ENCODE results near the gene TMPRSS13.

GRCh38 chr11:117917591-117918151 lies 11.5 kb downstream of the TMPRSS13 start:
- TF ChIP-seq, protein P1, sequence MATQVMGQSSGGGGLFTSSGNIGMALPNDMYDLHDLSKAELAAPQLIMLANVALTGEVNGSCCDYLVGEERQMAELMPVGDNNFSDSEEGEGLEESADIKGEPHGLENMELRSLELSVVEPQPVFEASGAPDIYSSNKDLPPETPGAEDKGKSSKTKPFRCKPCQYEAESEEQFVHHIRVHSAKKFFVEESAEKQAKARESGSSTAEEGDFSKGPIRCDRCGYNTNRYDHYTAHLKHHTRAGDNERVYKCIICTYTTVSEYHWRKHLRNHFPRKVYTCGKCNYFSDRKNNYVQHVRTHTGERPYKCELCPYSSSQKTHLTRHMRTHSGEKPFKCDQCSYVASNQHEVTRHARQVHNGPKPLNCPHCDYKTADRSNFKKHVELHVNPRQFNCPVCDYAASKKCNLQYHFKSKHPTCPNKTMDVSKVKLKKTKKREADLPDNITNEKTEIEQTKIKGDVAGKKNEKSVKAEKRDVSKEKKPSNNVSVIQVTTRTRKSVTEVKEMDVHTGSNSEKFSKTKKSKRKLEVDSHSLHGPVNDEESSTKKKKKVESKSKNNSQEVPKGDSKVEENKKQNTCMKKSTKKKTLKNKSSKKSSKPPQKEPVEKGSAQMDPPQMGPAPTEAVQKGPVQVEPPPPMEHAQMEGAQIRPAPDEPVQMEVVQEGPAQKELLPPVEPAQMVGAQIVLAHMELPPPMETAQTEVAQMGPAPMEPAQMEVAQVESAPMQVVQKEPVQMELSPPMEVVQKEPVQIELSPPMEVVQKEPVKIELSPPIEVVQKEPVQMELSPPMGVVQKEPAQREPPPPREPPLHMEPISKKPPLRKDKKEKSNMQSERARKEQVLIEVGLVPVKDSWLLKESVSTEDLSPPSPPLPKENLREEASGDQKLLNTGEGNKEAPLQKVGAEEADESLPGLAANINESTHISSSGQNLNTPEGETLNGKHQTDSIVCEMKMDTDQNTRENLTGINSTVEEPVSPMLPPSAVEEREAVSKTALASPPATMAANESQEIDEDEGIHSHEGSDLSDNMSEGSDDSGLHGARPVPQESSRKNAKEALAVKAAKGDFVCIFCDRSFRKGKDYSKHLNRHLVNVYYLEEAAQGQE (IDR thresholded peaks at IDR 0.05; ENCODE audit: borderline replicate concordance): no peak
- TF ChIP-seq SMC3 (conservative IDR thresholded peaks at IDR 0.05; ENCODE audit: poor library complexity): no peak
- no peak for TF ChIP-seq RAD21 (conservative IDR thresholded peaks at IDR 0.05)
- TF ChIP-seq, protein P2, sequence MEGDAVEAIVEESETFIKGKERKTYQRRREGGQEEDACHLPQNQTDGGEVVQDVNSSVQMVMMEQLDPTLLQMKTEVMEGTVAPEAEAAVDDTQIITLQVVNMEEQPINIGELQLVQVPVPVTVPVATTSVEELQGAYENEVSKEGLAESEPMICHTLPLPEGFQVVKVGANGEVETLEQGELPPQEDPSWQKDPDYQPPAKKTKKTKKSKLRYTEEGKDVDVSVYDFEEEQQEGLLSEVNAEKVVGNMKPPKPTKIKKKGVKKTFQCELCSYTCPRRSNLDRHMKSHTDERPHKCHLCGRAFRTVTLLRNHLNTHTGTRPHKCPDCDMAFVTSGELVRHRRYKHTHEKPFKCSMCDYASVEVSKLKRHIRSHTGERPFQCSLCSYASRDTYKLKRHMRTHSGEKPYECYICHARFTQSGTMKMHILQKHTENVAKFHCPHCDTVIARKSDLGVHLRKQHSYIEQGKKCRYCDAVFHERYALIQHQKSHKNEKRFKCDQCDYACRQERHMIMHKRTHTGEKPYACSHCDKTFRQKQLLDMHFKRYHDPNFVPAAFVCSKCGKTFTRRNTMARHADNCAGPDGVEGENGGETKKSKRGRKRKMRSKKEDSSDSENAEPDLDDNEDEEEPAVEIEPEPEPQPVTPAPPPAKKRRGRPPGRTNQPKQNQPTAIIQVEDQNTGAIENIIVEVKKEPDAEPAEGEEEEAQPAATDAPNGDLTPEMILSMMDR (IDR thresholded peaks at IDR 0.05; ENCODE audit: poor library complexity, severe bottlenecking): no peak
- TF ChIP-seq POLR2AphosphoS5 (IDR thresholded peaks at IDR 0.05): no peak
- TF ChIP-seq EZH2 (IDR thresholded peaks at IDR 0.05; ENCODE audit: borderline replicate concordance, insufficient read depth, low read length, poor library complexity, severe bottlenecking): no peak

All from neural cell (in vitro differentiated cells).